A673 (cell line): ENCODE results near the gene ANKRD13B. TPM values are rescaled to one million over a fixed set of nuclear protein-coding genes. Genes with fewer than 3 reads are reported as not detected.
A peak's percentile ranks its signal among the peaks of the same experiment; 100 is the strongest.

Experiments
- BruUV-seq: library from RNA; stranded (reverse); fragments of 400-500 nt; replicated peaks from 2 replicates; lab custom pipeline; 2021; lab: Mats Ljungman, UMichigan
- CTCF ChIA-PET: fragments of 300-600 bp; sonication (Branson Sonifier 250); formaldehyde crosslinking; loops from one replicate; lab custom pipeline; 2022; ENCODE audit warnings: antibody characterized with exemption; lab: Charles Lee
- POLR2A ChIA-PET: fragments of 300-600 bp; sonication (Branson Sonifier 250); formaldehyde crosslinking; loops from one replicate; lab custom pipeline; 2022; ENCODE audit warnings: antibody characterized with exemption; ENCODE audit not compliant: low non-redundant PET; lab: Charles Lee
- DNase-seq: peaks from one replicate; pipeline ENCODE4 v3.0.0-alpha.2; 2015; ENCODE audit warnings: low spot score
- H3K27ac ChIP-seq: fragments of 200-600 bp; sonication (generic); 2 replicates; pipeline ENCODE4 v1.5.1; 2016; ENCODE audit warnings: mixed run types, low read depth, mild to moderate bottlenecking, mixed read lengths, antibody characterized with exemption, low read length; ENCODE audit not compliant: poor library complexity, severe bottlenecking
- H3K27me3 ChIP-seq: fragments of 200-600 bp; sonication (generic); replicated peaks from 2 replicates; pipeline ENCODE4 v1.6.1; 2017; ENCODE audit warnings: mixed run types, low read depth, mild to moderate bottlenecking, mixed read lengths, antibody characterized with exemption, low read length; ENCODE audit not compliant: insufficient read depth, poor library complexity
- H3K36me3 ChIP-seq: fragments of 200-600 bp; sonication (generic); 2 replicates; pipeline ENCODE4 v1.6.1; 2016; ENCODE audit warnings: mixed run types, mild to moderate bottlenecking, mixed read lengths, antibody characterized with exemption, low read length; ENCODE audit not compliant: insufficient read depth, poor library complexity, severe bottlenecking
- H3K4me1 ChIP-seq: fragments of 200-600 bp; sonication (generic); 2 replicates; pipeline ENCODE4 v1.6.1; 2017; ENCODE audit warnings: mixed run types, mild to moderate bottlenecking, mixed read lengths, antibody characterized with exemption, low read length; ENCODE audit not compliant: insufficient read depth, poor library complexity, severe bottlenecking
- H3K4me3 ChIP-seq: fragments of 200-600 bp; sonication (generic); 2 replicates; pipeline ENCODE4 v1.5.1; 2016; ENCODE audit warnings: low read depth, mixed run types, mild to moderate bottlenecking, mixed read lengths, low read length; ENCODE audit not compliant: poor library complexity, severe bottlenecking
- H3K9me3 ChIP-seq: fragments of 200-600 bp; sonication (generic); 2 replicates; pipeline ENCODE4 v1.6.1; 2016; ENCODE audit warnings: mixed run types, low read depth, mild to moderate bottlenecking, mixed read lengths, antibody characterized with exemption, low read length; ENCODE audit not compliant: poor library complexity, severe bottlenecking
- CTCF ChIP-seq: fragments of 300-800, 200-600 bp; sonication (generic); conservative IDR thresholded peaks from 2 replicates; pipeline ENCODE4 v1.5.1; 2017; ENCODE audit warnings: low read depth, mild to moderate bottlenecking, antibody characterized with exemption, low read length, moderate library complexity, mixed read lengths
- EZH2 ChIP-seq: fragments of 200-600 bp; sonication (generic); IDR thresholded peaks from 2 replicates; pipeline ENCODE4 v1.6.1; 2017; ENCODE audit warnings: borderline replicate concordance, low read depth, mild to moderate bottlenecking, mixed read lengths, antibody characterized with exemption, low read length; ENCODE audit not compliant: poor library complexity, severe bottlenecking
- intact Hi-C: fragments of 100-400 bp; cut with micrococcal nuclease; formaldehyde crosslinking; loops from one replicate; pipeline ENCODE4 v1.10.0; 2022; ENCODE audit not compliant: unreplicated experiment
- total RNA-seq: library from RNA; stranded (reverse); gene quantifications from 2 replicates; pipeline ENCODE4 v1.2.3, GENCODE V29; 2021

Gene ANKRD13B
- total RNA-seq, 1 experiment from 2014 or later, result 81.5 TPM

GRCh38 chr17:29633886-29634285 lies 41.0 kb downstream of the ANKRD13B start:
- intact Hi-C loops, result no loop called here
- TF ChIP-seq EZH2 (no peak), CTCF (no peak)
- Histone ChIP-seq H3K27me3 (no peaks in the 10 kb centered on the region), H3K4me3 (no peak overlapping the region), H3K9me3 (no peaks in the 10 kb centered on the region), H3K4me1 (peaks cover 3% of the 10 kb centered on the region), H3K27ac (no peak overlapping the region), H3K36me3 (peaks cover 44% of the 10 kb centered on the region)
- DNase-seq, result no peak
- no TSS peak for BruUV-seq
- POLR2A ChIA-PET, result no interaction called here
- CTCF ChIA-PET, result no interaction called here

- no peak for TF ChIP-seq CTCF
- no peak for TF ChIP-seq EZH2
- peak; percentile 82 for DNase-seq
- ChIA-PET POLR2A (no interaction called here), CTCF (interaction anchor here (0.6 to 2.8 kb wide), 7 partner anchors 11 to 505 kb away, joined by 4 to 56 read pairs (median 17); partner anchors contain the start of gene SSH2)
- Histone ChIP-seq H3K4me3 (no peak overlapping the region), H3K27me3 (no peaks in the 10 kb centered on the region), H3K27ac (peak overlapping the region; percentile 67), H3K4me1 (peaks cover 62% of the 10 kb centered on the region), H3K36me3 (peaks cover 25% of the 10 kb centered on the region), H3K9me3 (no peaks in the 10 kb centered on the region)
- intact Hi-C loops, result loop anchor here (1.0 to 5.0 kb wide), 4 partner anchors 42 to 387 kb away; no protein-coding TSS in a partner anchor
- BruUV-seq, result no TSS peak
Observed at GRCh38 chr17:29640413-29640812, 47.5 kb downstream of the ANKRD13B start.

GRCh38 chr17:29640981-29641642 lies 48.2 kb downstream of the ANKRD13B start:
- H3K36me3 ChIP-seq, result peaks cover 18% of the 10 kb centered on the region
- H3K27ac ChIP-seq, result peak overlapping the region; percentile 67
- H3K4me1 ChIP-seq, result peaks cover 69% of the 10 kb centered on the region
- ChIA-PET POLR2A (interaction anchor here (0.7 kb wide), 1 partner anchor 319 kb away, joined by 14 read pairs; no protein-coding TSS in a partner anchor), CTCF (interaction anchor here (0.7 to 2.8 kb wide), 3 partner anchors 138 to 290 kb away, joined by 13 to 56 read pairs (median 49); partner anchors contain the start of gene SSH2)
- no peak overlapping the region for H3K4me3 ChIP-seq
- H3K27me3 ChIP-seq, result no peaks in the 10 kb centered on the region
- intact Hi-C loops, result loop anchor here (1.0 to 5.0 kb wide), 4 partner anchors 41 to 386 kb away; no protein-coding TSS in a partner anchor
- BruUV-seq, result no TSS peak
- no peaks in the 10 kb centered on the region for H3K9me3 ChIP-seq
- no peak for TF ChIP-seq EZH2
- TF ChIP-seq CTCF, result no peak
- no peak for DNase-seq
